ENCODE measurements around the gene LIFR. TPM values are rescaled to one million over a fixed set of nuclear protein-coding genes. Genes with fewer than 3 reads are reported as not detected.

Gene LIFR
- total RNA-seq, 1 donor from 2014 or later, result 65.4 TPM

DNA sequence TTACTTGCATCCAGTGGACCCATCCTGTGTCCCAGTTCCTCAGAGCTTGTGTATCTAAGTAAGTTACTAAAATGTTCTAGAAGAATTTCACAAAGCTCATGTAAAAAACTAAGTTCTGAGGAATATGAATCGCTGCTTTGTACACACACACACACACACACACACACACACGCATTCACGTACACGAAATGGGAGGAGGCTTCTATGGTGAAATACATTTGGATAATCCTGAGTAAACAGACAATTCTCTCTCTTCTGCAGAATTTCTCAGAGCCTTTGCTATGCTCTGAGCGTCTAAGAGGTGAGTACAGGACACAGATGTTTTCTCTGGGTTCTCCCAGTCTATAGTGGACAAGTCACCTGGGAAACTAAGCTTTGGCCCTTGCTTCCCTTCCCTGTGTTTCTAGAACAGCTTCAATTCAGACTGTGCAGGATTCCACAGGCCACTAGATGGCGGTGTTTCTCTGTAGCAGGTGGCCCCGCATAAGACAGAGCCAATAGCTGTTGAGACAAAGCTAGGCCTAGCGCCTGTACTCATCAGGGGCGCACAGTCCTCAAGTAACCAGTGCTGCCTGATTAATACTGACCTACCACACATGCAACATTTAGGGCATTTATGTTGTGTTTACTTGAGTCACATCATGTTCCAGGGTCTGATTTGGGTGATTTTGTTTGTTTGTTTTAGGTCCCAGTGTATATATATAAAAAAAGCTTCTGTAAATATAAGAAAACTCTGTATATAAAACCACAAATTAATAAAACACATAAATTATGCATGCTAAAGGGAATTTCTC, 114.8 kb downstream of the LIFR start:
- peak; percentile 91 for DNase-seq (ENCODE audit: low spot score)

- DNase-seq (ENCODE audit: low spot score), result no peak
Observed at GRCh38 chr5:38438757-38439156, 117.7 kb downstream of the LIFR start.

DNA sequence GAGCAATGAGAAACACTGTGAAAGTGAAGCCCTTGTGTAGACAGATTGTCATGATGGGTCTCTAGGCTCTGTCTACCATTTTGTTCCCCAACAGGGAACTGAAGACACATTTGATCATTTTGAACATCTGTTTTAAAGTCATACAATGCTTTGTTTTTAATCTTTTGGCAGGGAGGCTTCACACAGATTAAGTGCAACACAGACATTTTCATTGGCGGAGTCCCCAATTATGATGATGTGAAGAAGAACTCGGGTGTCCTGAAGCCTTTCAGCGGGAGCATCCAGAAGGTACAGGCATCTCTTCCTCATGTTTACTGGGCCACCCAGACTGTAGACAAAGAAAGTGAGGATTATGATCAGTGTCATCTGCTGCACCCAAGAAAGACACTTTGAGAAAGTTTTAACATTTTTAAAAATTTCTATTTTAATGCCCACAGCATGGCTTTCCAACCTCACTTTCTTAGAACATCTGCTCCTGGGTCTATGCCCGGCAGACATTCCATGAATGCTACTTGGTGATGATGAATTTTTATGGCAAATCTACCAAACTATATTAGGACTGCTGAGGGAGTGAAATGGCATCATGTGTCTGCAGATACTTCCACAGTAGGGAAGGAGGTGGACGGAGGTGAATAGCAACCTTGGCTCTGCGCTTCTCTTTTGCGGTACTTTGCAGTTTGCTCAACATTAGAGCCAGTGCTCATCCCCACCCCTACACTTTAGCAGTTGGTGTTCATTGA, 121.3 kb downstream of the LIFR start:
- no peak for DNase-seq (ENCODE audit: low spot score)

GRCh38 chr5:38433160-38433861, 123.1 kb downstream of the LIFR start:
- no peak for DNase-seq (ENCODE audit: low spot score)

GRCh38 chr5:38431242-38431853, 125.1 kb downstream of the LIFR start:
- DNase-seq (ENCODE audit: low spot score), result no peak

GRCh38 chr5:38426986-38427950, 129.2 kb downstream of the LIFR start:
- DNase-seq (ENCODE audit: low spot score), result no peak

- DNase-seq (ENCODE audit: low spot score), result no peak
Observed at GRCh38 chr5:38426490-38426889, 130.0 kb downstream of the LIFR start.
